GM21825 (cell line): ENCODE measurements around the gene RNU6-1.

Experiments used
- ATAC-seq: cut with Tn5 transposase; IDR thresholded peaks from one replicate; pipeline ENCODE4 v1.9.1; 2021; ENCODE audit warnings: mild to moderate bottlenecking, moderate library complexity; ENCODE audit not compliant: unreplicated experiment

RNU6-1 gene

GRCh38 chr15:67834581-67835296 is 5.1 kb downstream of the RNU6-1 start:
- ATAC-seq: no peak

GRCh38 chr15:67833710-67834511 is 5.9 kb downstream of the RNU6-1 start:
- ATAC-seq: no peak

- no peak for ATAC-seq
Measured at GRCh38 chr15:67832897-67833709, 6.7 kb downstream of the RNU6-1 start.

GRCh38 chr15:67832031-67832551 is 7.8 kb downstream of the RNU6-1 start:
- ATAC-seq: no peak

- ATAC-seq: no peak
Measured at GRCh38 chr15:67831363-67831762, 8.5 kb downstream of the RNU6-1 start.

GRCh38 chr15:67829647-67830504 is 10.0 kb downstream of the RNU6-1 start:
- no peak for ATAC-seq

GRCh38 chr15:67828969-67829646 is 10.7 kb downstream of the RNU6-1 start:
- ATAC-seq: no peak

- ATAC-seq: no peak
Measured at GRCh38 chr15:67828278-67828968, 11.4 kb downstream of the RNU6-1 start.

GRCh38 chr15:67827562-67828277 is 12.1 kb downstream of the RNU6-1 start:
- ATAC-seq: no peak

GRCh38 chr15:67826717-67827561 is 12.9 kb downstream of the RNU6-1 start:
- no peak for ATAC-seq

- ATAC-seq: no peak
Measured at GRCh38 chr15:67825881-67826716, 13.7 kb downstream of the RNU6-1 start.

GRCh38 chr15:67824976-67825880 is 14.6 kb downstream of the RNU6-1 start, which contains the start of gene SKOR1:
TSS of gene SKOR1 (plus strand) at chr15:67825509. CDS start at chr15:67825603, 94 bp downstream.
- ATAC-seq: no peak

GRCh38 chr15:67824197-67824968 is 15.5 kb downstream of the RNU6-1 start:
- no peak for ATAC-seq

GRCh38 chr15:67823314-67824196 is 16.3 kb downstream of the RNU6-1 start:
- no peak for ATAC-seq
